22Rv1 (cell line): Measurements from ENCODE around the gene PTPN23.

Source experiments
- H3K27ac ChIP-seq: fragments of 450-650 bp; 2 replicates; pipeline ENCODE4 v1.5.1; 2017
- ZFX ChIP-seq: fragments of 450-650 bp; IDR thresholded peaks from 2 replicates; pipeline ENCODE4 v1.6.1; 2017; ENCODE audit warnings: antibody characterized with exemption, borderline replicate concordance
- TF ChIP-seq, protein P1 (sequence below): fragments of 450-650 bp; IDR thresholded peaks from 2 replicates; pipeline ENCODE4 v1.5.1; 2017; ENCODE audit warnings: mild to moderate bottlenecking

Gene PTPN23

GRCh38 chr3:47414666-47415587, 34.1 kb downstream of the PTPN23 start:
- TF ChIP-seq, protein P1, sequence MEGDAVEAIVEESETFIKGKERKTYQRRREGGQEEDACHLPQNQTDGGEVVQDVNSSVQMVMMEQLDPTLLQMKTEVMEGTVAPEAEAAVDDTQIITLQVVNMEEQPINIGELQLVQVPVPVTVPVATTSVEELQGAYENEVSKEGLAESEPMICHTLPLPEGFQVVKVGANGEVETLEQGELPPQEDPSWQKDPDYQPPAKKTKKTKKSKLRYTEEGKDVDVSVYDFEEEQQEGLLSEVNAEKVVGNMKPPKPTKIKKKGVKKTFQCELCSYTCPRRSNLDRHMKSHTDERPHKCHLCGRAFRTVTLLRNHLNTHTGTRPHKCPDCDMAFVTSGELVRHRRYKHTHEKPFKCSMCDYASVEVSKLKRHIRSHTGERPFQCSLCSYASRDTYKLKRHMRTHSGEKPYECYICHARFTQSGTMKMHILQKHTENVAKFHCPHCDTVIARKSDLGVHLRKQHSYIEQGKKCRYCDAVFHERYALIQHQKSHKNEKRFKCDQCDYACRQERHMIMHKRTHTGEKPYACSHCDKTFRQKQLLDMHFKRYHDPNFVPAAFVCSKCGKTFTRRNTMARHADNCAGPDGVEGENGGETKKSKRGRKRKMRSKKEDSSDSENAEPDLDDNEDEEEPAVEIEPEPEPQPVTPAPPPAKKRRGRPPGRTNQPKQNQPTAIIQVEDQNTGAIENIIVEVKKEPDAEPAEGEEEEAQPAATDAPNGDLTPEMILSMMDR, result no peak
- TF ChIP-seq ZFX, result no peak
- H3K27ac ChIP-seq, result peak overlapping the region; percentile 26; the same call in 1 of the 2 replicates

DNA sequence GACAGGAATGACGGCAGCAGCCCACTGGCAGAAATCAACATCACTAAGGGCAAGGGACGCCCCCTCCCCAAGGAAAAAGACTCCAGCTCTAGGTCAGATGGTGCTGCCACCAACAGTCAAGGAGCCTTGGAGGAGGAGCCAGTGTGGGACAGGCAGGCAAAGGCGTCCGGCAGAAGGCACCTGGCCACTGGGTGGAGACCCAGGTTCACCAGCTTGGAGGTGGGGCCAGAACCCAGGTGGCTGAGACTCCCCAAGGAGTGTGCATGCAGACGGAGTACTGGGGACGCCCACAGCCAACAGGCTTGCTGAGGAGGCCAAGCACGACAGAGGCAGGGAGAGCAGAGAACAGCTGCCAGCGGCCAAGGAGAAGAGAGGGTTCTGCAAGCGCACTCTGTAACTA, 35.2 kb downstream of the PTPN23 start:
- H3K27ac ChIP-seq, result peak overlapping the region; percentile 15; the same call in 1 of the 2 replicates

GRCh38 chr3:47418167-47419082, 37.6 kb downstream of the PTPN23 start:
- 0 out of 2 replicates have a peak overlapping the region, but pooled peaks have one; percentile 20 for H3K27ac ChIP-seq
- no peak for TF ChIP-seq ZFX
- TF ChIP-seq, protein P1, result no peak

More for the DNA sequence above, 35.2 kb downstream of the PTPN23 start:
- TF ChIP-seq ZFX, result no peak
- TF ChIP-seq, protein P1, result no peak

DNA sequence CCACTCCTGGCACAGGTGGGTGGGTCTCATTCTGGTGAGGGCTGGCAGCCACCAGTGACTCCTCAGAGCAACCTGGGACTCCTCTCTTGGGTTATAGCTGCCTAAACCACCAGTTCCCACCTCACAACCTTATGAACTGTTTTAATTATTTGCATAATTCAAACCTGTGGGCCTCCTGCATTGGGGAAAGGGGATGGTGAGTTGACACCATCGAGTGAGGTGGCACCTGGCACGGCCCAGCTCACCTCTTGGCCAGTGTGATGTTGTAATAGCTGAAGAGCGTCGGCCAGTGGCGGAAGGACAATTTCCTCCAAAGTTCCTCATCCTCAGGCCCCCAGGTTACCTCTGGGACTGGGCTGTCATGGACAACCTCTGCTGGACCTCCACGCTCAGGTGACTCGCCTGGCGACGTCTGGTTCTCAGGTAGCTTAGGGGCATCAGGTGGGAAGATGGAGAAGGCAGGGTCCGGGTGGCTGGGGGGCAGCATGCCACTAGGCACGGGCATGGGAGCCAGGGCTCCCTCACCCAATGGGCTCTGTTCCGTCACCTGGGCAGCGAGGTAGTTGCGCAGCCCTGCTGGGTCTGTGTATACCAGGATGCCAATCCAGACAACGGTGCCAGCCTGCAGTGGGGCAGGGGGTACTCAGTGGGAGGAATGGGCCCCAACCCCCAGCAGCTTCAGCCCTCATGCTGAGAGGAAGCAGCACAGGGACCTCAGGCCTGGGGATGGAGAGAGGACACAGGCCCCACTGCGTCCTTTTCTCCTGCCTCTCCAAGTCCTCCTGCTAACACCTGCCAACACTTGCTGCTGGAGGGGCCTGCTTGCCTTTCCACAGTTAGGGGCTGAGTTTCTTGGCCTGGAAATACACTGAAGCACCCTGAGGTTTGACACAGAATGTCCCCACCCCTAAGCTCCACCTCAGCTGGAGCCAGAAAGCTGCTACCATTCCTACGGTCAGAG, 38.5 kb downstream of the PTPN23 start:
- H3K27ac ChIP-seq, result 0 out of 2 replicates have a peak overlapping the region, but pooled peaks have one; percentile 20
- no peak for TF ChIP-seq ZFX
- TF ChIP-seq, protein P1, result no peak

GRCh38 chr3:47420044-47420430, 39.2 kb downstream of the PTPN23 start:
- H3K27ac ChIP-seq, result no peak overlapping the region
- TF ChIP-seq ZFX, result no peak
- TF ChIP-seq, protein P1, result no peak

DNA sequence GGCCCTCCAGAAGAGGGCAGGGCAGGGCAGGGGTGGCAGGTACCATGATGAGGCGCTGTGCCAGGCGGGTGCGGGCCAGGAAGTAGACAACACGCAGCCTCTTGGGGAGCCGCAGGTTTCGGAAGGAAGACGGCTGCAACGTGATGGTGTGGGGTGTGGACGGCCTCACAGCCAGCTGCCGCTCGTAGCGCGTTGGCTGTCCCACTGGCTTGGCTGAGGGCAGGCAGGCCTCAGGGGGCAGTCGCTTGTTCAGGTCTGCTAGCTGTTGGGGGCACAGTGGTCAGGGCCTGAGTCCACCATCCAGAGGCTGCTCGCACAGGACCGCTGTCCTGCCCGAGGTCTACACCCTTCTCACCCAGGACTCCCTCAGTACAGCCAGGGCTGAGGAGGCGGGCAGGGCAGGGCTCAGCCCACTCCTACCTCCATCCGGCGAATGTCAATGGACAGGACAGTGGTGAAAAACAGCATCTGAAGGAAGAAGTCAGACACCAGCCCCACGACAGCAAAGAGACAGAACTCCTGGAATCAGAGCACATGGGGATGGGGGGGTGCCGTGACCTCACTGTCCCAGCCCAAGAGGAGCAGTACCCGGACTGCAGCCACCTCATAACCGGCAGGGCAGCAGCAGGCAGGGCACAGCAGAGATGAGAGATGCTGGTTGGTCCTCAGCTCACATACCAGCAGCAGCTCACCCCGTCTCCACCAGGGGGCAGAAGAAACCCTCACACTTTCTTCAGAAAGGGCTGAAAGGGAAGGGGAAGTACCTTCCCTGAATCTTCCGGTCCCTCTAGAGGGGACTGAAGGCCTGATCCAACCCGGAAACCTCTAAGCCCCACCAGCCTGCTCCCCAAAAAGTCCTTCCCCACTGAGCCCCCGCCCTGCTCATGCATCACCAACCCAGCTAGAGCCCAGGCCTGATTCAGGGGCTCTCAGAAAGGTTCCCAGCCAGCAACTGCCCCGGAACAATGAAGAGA, 40.0 kb downstream of the PTPN23 start:
- TF ChIP-seq, protein P1, result peak; percentile 89
- no peak for TF ChIP-seq ZFX
- peak overlapping the region; percentile 57 for H3K27ac ChIP-seq
